H1 (cell line): Measurements from ENCODE around the gene INHBB. TPM values are rescaled to one million over a fixed set of nuclear protein-coding genes. Genes with fewer than 3 reads are reported as not detected.
A peak's percentile ranks its signal among the peaks of the same experiment; 100 is the strongest.

ENCODE experiments used
- CTCF ChIA-PET: fragments of 300-600 bp; sonication (Branson Sonifier 250); formaldehyde crosslinking; loops from one replicate; lab custom pipeline; 2021; ENCODE audit not compliant: partially characterized antibody; lab: Charles Lee
- POLR2A ChIA-PET: fragments of 300-600 bp; sonication (Branson Sonifier 250); formaldehyde crosslinking; loops from one replicate; lab custom pipeline; 2021; ENCODE audit warnings: inconsistent platforms; ENCODE audit not compliant: partially characterized antibody; lab: Charles Lee
- DNase-seq, 2 experiments: peaks; one replicate each; pipeline versions ENCODE4 v3.0.0 to v3.0.0-alpha.2; 2010 to 2022; ENCODE audit warnings: low spot score in 2 of 2, low read depth in 1 of 2, mixed read lengths in 1 of 2
- FAIRE-seq: peaks from 2 replicates; lab custom pipeline; 2011; peaks lifted over from hg19 to GRCh38; lab: Jason Lieb, UNC
- H2AFZ ChIP-seq: 2 replicates; pipeline ENCODE4 v1.8.1; 2012; ENCODE audit warnings: low read length, inconsistent platforms
- H2AK5ac ChIP-seq: 2 replicates; pipeline ENCODE4 v1.6.1; 2013; ENCODE audit warnings: low read depth, low read length
- H2BK120ac ChIP-seq: replicated peaks from 2 replicates; pipeline ENCODE3; 2013; ENCODE audit warnings: low read depth, low read length, inconsistent platforms
- H2BK12ac ChIP-seq: 2 replicates; pipeline ENCODE4 v1.6.1; 2013; ENCODE audit warnings: low read depth, low read length
- H2BK15ac ChIP-seq: 2 replicates; pipeline ENCODE4 v1.6.1; 2013; ENCODE audit warnings: low read length
- H2BK20ac ChIP-seq: 2 replicates; pipeline ENCODE4 v1.6.1; 2013; ENCODE audit warnings: low read length
- H2BK5ac ChIP-seq: 2 replicates; pipeline ENCODE4 v1.6.1; 2013; ENCODE audit warnings: low read depth, low read length
- H3K14ac ChIP-seq: 2 replicates; pipeline ENCODE4 v1.6.1; 2013; ENCODE audit warnings: inconsistent platforms; ENCODE audit not compliant: insufficient read length
- H3K18ac ChIP-seq: 2 replicates; pipeline ENCODE4 v1.6.1; 2013; ENCODE audit warnings: low read length; ENCODE audit errors: extremely low read depth
- H3K23ac ChIP-seq: 2 replicates; pipeline ENCODE4 v1.6.1; 2013; ENCODE audit warnings: inconsistent platforms; ENCODE audit not compliant: insufficient read length
- H3K23me2 ChIP-seq: 2 replicates; pipeline ENCODE4 v1.6.1; 2013; ENCODE audit warnings: low read depth, low read length
- H3K27ac ChIP-seq: 2 replicates; pipeline ENCODE4 v1.6.1; 2011; ENCODE audit warnings: low read depth, low read length, inconsistent platforms
- H3K27me3 ChIP-seq, 4 experiments: replicated peaks in 1 of 4; 1 replicate in 1 of 4; 2 replicates in 3 of 4; pipeline versions ENCODE4 v1.6.1 to v1.8.1; 2011 to 2013; ENCODE audit warnings: low read length in 3 of 4, mild to moderate bottlenecking in 3 of 4, inconsistent platforms in 2 of 4, mixed read lengths in 2 of 4, moderate library complexity in 1 of 4; ENCODE audit not compliant: control insufficient read depth in 3 of 4, insufficient read depth in 3 of 4; ENCODE audit errors: extremely low read depth in 1 of 4
- H3K36me3 ChIP-seq, 4 experiments: 2 replicates each; pipeline versions ENCODE4 v1.6.1 to v1.8.1; 2011 to 2013; ENCODE audit warnings: mild to moderate bottlenecking in 4 of 4, low read length in 3 of 4, moderate library complexity in 2 of 4, control low read depth in 1 of 4, inconsistent platforms in 1 of 4; ENCODE audit not compliant: insufficient read depth in 4 of 4, control insufficient read depth in 2 of 4
- H3K4ac ChIP-seq: replicated peaks from 2 replicates; pipeline ENCODE3; 2013; ENCODE audit warnings: low read length, low read depth, mixed read lengths, inconsistent platforms; ENCODE audit not compliant: insufficient read length
- H3K4me1 ChIP-seq, 4 experiments: replicated peaks in 1 of 4; 1 replicate in 1 of 4; 2 replicates in 3 of 4; pipeline versions ENCODE4 v1.6.1 to v1.8.1; 2011 to 2013; ENCODE audit warnings: low read length in 3 of 4, inconsistent platforms in 2 of 4, mixed read lengths in 1 of 4; ENCODE audit not compliant: insufficient read depth in 4 of 4, control insufficient read depth in 3 of 4
- H3K4me2 ChIP-seq, 2 experiments: 2 replicates each; pipeline versions ENCODE4 v1.6.1 to v1.8.1; 2011 to 2013; ENCODE audit warnings: low read depth in 2 of 2, low read length in 2 of 2, control low read depth in 1 of 2, inconsistent platforms in 1 of 2, mild to moderate bottlenecking in 1 of 2; ENCODE audit not compliant: insufficient read depth in 1 of 2
- H3K4me3 ChIP-seq, 4 experiments: fragments of 200-600, 300-600 bp in 1 of 4; sonication (generic), shearing (Covaris generic), sonication (Bioruptor Twin) in 1 of 4; 2 replicates each; pipeline versions ENCODE4 v1.5.1 to v1.8.1; 2011 to 2016; ENCODE audit warnings: low read length in 4 of 4, low read depth in 3 of 4, control low read depth in 2 of 4, inconsistent platforms in 2 of 4, mild to moderate bottlenecking in 2 of 4, mixed read lengths in 1 of 4, moderate library complexity in 1 of 4; ENCODE audit not compliant: insufficient read depth in 2 of 4; ENCODE audit errors: extremely low read depth in 1 of 4
- H3K56ac ChIP-seq: replicated peaks from 2 replicates; pipeline ENCODE3; 2013; ENCODE audit warnings: low read depth, mild to moderate bottlenecking, mixed read lengths, low read length, inconsistent platforms; ENCODE audit not compliant: insufficient read length
- H3K79me1 ChIP-seq: 2 replicates; pipeline ENCODE4 v1.6.1; 2013; ENCODE audit warnings: low read depth, low read length, control low read depth
- H3K79me2 ChIP-seq, 2 experiments: 2 replicates each; pipeline versions ENCODE4 v1.6.1 to v1.8.1; 2012 to 2013; ENCODE audit warnings: low read length in 2 of 2, mild to moderate bottlenecking in 2 of 2, inconsistent platforms in 1 of 2; ENCODE audit not compliant: insufficient read depth in 2 of 2, control insufficient read depth in 1 of 2
- H3K9ac ChIP-seq, 4 experiments: replicated peaks in 1 of 4; 1 replicate in 1 of 4; 2 replicates in 3 of 4; pipeline versions ENCODE4 v1.6.1 to v1.8.1; 2011 to 2013; ENCODE audit warnings: low read depth in 3 of 4, low read length in 3 of 4, control low read depth in 2 of 4, mild to moderate bottlenecking in 2 of 4, moderate library complexity in 2 of 4, inconsistent platforms in 1 of 4; ENCODE audit errors: extremely low read depth in 1 of 4
- H3K9me3 ChIP-seq, 2 experiments: 2 replicates each; pipeline versions ENCODE4 v1.6.1 to v1.8.1; 2012 to 2013; ENCODE audit warnings: mild to moderate bottlenecking in 2 of 2, moderate library complexity in 2 of 2, control low read depth in 1 of 2, inconsistent platforms in 1 of 2, low read depth in 1 of 2, low read length in 1 of 2, mixed read lengths in 1 of 2; ENCODE audit not compliant: insufficient read depth in 2 of 2
- H4K20me1 ChIP-seq, 2 experiments: replicated peaks in 1 of 2; 2 replicates each; pipeline versions ENCODE3 to v1.8.1; 2011 to 2013; ENCODE audit warnings: inconsistent platforms in 2 of 2, low read length in 2 of 2, mild to moderate bottlenecking in 1 of 2; ENCODE audit not compliant: insufficient read depth in 2 of 2, control insufficient read depth in 1 of 2
- H4K5ac ChIP-seq: 2 replicates; pipeline ENCODE4 v1.6.1; 2013; ENCODE audit warnings: low read length, low read depth, mixed read lengths, inconsistent platforms; ENCODE audit not compliant: insufficient read length
- H4K8ac ChIP-seq: 2 replicates; pipeline ENCODE4 v1.8.0; 2013; ENCODE audit warnings: mild to moderate bottlenecking, moderate library complexity, low read length, inconsistent platforms; ENCODE audit not compliant: insufficient read depth; ENCODE audit errors: extremely low read depth
- H4K91ac ChIP-seq: replicated peaks from 2 replicates; pipeline ENCODE3; 2013; ENCODE audit warnings: low read length, mixed read lengths, inconsistent platforms; ENCODE audit not compliant: insufficient read length
- EZH2 ChIP-seq: fragments of 200-600 bp; sonication (generic); IDR thresholded peaks from 2 replicates; pipeline ENCODE4 v1.7.1; 2012; ENCODE audit warnings: low read depth, mild to moderate bottlenecking, moderate library complexity, low read length, inconsistent platforms; ENCODE audit not compliant: severe bottlenecking
- RXRA ChIP-seq: IDR thresholded peaks from 2 replicates; pipeline ENCODE4 v1.6.1; 2011; ENCODE audit warnings: low read depth, mild to moderate bottlenecking, low read length, moderate library complexity; ENCODE audit not compliant: insufficient read depth
- SIRT6 ChIP-seq: IDR thresholded peaks from one replicate; pipeline ENCODE4 v1.7.1; 2012; ENCODE audit warnings: low read length, inconsistent platforms
- TAF7 ChIP-seq: optimal IDR thresholded peaks from 2 replicates; pipeline ENCODE3; 2011; ENCODE audit warnings: low read depth, mild to moderate bottlenecking, inconsistent platforms, low read length, moderate library complexity, borderline replicate concordance
- WGBS, 2 experiments: shearing (Covaris generic) in 1 of 2; methylation state at CpG; one replicate each; pipeline versions ENCODE4 v1.1.6 to v1.1.7; 2013 to 2015; ENCODE audit warnings: low lambda C conversion rate in 2 of 2, mixed read lengths in 2 of 2, inconsistent platforms in 1 of 2, low coverage in 1 of 2, missing lambda C conversion rate in 1 of 2; ENCODE audit not compliant: insufficient replicate concordance in 2 of 2, insufficient coverage in 1 of 2, insufficient read length in 1 of 2; ENCODE audit errors: extremely low coverage in 1 of 2, missing lambda C conversion rate in 1 of 2; 5-methylcytosine and 5-hydroxymethylcytosine counted together
- polyA plus RNA-seq, 7 experiments: library from polyadenylated mRNA; depleted of rRNA in 3 of 7; stranded (reverse) in 5 of 7; unstranded in 2 of 7; fragments of >200 nt in 5 of 7; fragments of 200-250 nt in 2 of 7; gene quantifications; 1 replicate in 5 of 7; 2 replicates in 1 of 7; 4 replicates in 1 of 7; pipeline versions ENCODE4 v1.2.1 to v1.2.3, GENCODE V29; 2011 to 2013; ENCODE audit warnings: missing spikeins in 2 of 7, mixed read lengths in 2 of 7
- total RNA-seq: library from RNA; stranded (reverse); fragmentation: NEBNext Ultra II Directional; extraction: Animal tissue kit (Norgen Biotek cat#: 25700); gene quantifications from 2 replicates; pipeline ENCODE4 v1.2.1, GENCODE V29; 2021
- TF ChIP-seq, protein P1 (sequence below): IDR thresholded peaks from 2 replicates; pipeline ENCODE4 v1.6.1; 2011; ENCODE audit warnings: low read depth, mild to moderate bottlenecking, low read length; ENCODE audit not compliant: insufficient read depth

INHBB gene
- total and polyA plus RNA-seq, 2 of the 8 experiments (the other 6 are each of a cell fraction or from before 2014, with no cell fraction given), result 0.30 to 0.32 TPM

DNA sequence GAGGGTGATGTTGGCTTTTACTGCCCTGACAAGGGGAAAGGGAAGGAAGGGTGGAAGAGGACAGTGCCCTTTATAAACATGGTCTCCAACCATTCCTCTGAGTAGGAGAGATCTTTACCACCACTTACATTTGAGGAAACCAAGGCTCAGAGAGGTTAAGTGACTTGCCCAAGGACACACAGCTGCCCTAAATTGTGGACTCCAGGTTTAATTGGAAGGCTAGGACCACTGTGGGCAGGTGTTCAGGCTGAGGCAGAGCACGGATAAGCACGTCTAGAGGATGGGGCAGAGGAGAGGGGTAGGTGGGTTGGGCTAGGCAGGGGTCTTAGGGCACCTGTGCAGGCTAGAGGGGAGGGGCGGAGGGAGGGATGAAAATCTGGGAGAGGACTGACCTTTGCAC lies 32.7 kb downstream of the INHBB start:
- Histone ChIP-seq H3K79me1 (no peaks in the 10 kb centered on the region), H4K8ac (no peak overlapping the region), H3K56ac (no peak overlapping the region), H4K91ac (no peak overlapping the region), H3K9me3 (no peaks in the 10 kb centered on the region), H2BK15ac (0 out of 2 replicates have a peak overlapping the region, but pooled peaks have one; percentile 46), H4K20me1 (no peaks in the 10 kb centered on the region), H3K23me2 (no peaks in the 10 kb centered on the region), H3K27ac (no peak overlapping the region), H3K23ac (no peak overlapping the region), H2BK12ac (no peak overlapping the region), H3K36me3 (no peaks in the 10 kb centered on the region), H3K14ac (no peak overlapping the region), H3K4ac (no peak overlapping the region), H4K5ac (no peak overlapping the region), H3K4me1 (peaks cover 6 to 26% (median 16%) of the 10 kb centered on the region in 4 experiments), H3K18ac (no peak overlapping the region), H2BK20ac (no peak overlapping the region), H3K4me3 (no peak overlapping the region), H3K4me2 (no peak overlapping the region), H2AFZ (no peak overlapping the region), H2BK5ac (no peak overlapping the region), H2BK120ac (no peak overlapping the region), H2AK5ac (no peak overlapping the region), H3K27me3 (peaks cover 0 to 33% (median 13%) of the 10 kb centered on the region in 4 experiments; a peak in 5 of 7 replicates), H3K9ac (no peak overlapping the region), H3K79me2 (no peaks in the 10 kb centered on the region)
- FAIRE-seq (no peak), DNase-seq (no peak)
- 85% methylated on average over 2 of the region's 3 CpGs; no CpG with 5 or more reads in 1 of the 2 experiments for WGBS, 2 experiments
- POLR2A ChIA-PET, result no interaction called here
- CTCF ChIA-PET, result interaction anchor here (0.6 to 2.3 kb wide), 2 partner anchors 22 to 61 kb away, joined by 3 to 6 read pairs; no protein-coding TSS in a partner anchor
- TF ChIP-seq EZH2, result no peak
- no peak for TF ChIP-seq SIRT6
- TF ChIP-seq TAF7, result no peak
- TF ChIP-seq, protein P1, sequence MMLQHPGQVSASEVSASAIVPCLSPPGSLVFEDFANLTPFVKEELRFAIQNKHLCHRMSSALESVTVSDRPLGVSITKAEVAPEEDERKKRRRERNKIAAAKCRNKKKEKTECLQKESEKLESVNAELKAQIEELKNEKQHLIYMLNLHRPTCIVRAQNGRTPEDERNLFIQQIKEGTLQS, result no peak
- no peak for TF ChIP-seq RXRA
